GM18498 (cell line): Measurements from ENCODE around the gene PRXL2B.

Source experiments
- ATAC-seq: cut with Tn5 transposase; IDR thresholded peaks from one replicate; pipeline ENCODE4 v1.9.1; 2021; ENCODE audit warnings: mild to moderate bottlenecking, moderate library complexity; ENCODE audit not compliant: unreplicated experiment

Gene PRXL2B

GRCh38 chr1:2632561-2633361 lies 46.2 kb downstream of the PRXL2B start, which contains the start of gene MMEL1:
Gene MMEL1, minus strand, starts transcription at chr1:2633016. Its CDS starts 3,532 bp downstream, at chr1:2629484.
- ATAC-seq = no peak

- no peak for ATAC-seq
These were observed 46.9 kb downstream of the PRXL2B start for GRCh38 chr1:2633366-2633935.

- ATAC-seq = no peak
These were observed 47.4 kb downstream of the PRXL2B start for GRCh38 chr1:2633936-2634491.

GRCh38 chr1:2635361-2636010 lies 48.9 kb downstream of the PRXL2B start:
- no peak for ATAC-seq

- ATAC-seq = no peak
These were observed 50.2 kb downstream of the PRXL2B start for GRCh38 chr1:2636733-2637132.

GRCh38 chr1:2637442-2638145 lies 51.0 kb downstream of the PRXL2B start:
- no peak for ATAC-seq

GRCh38 chr1:2638466-2639115 lies 52.0 kb downstream of the PRXL2B start:
- ATAC-seq = no peak

GRCh38 chr1:2639203-2639602 lies 52.6 kb downstream of the PRXL2B start:
- ATAC-seq = no peak

GRCh38 chr1:2639607-2640521 lies 53.3 kb downstream of the PRXL2B start:
- no peak for ATAC-seq

- ATAC-seq = no peak
These were observed 54.0 kb downstream of the PRXL2B start for GRCh38 chr1:2640626-2641025.
